Muscle of arm (tissue), 12 donors: ENCODE data around the gene OXT. TPM values are rescaled to one million over a fixed set of nuclear protein-coding genes. Genes with fewer than 3 reads are reported as not detected.

Experiments
- DNase-seq: peaks from one replicate; pipeline ENCODE4 v3.0.0-alpha.2; 2013
- polyA plus RNA-seq, 12 donors: library from polyadenylated mRNA; unstranded; fragments of 120-200 nt; gene quantifications; one replicate each; pipeline ENCODE4 v1.2.1, GENCODE V29; 2013; ENCODE audit not compliant: insufficient read length in 12 of 12

OXT gene
- polyA plus RNA-seq, 12 donors: 0.25 to 1.0 (median 0.44) TPM; not detected in 4

DNA sequence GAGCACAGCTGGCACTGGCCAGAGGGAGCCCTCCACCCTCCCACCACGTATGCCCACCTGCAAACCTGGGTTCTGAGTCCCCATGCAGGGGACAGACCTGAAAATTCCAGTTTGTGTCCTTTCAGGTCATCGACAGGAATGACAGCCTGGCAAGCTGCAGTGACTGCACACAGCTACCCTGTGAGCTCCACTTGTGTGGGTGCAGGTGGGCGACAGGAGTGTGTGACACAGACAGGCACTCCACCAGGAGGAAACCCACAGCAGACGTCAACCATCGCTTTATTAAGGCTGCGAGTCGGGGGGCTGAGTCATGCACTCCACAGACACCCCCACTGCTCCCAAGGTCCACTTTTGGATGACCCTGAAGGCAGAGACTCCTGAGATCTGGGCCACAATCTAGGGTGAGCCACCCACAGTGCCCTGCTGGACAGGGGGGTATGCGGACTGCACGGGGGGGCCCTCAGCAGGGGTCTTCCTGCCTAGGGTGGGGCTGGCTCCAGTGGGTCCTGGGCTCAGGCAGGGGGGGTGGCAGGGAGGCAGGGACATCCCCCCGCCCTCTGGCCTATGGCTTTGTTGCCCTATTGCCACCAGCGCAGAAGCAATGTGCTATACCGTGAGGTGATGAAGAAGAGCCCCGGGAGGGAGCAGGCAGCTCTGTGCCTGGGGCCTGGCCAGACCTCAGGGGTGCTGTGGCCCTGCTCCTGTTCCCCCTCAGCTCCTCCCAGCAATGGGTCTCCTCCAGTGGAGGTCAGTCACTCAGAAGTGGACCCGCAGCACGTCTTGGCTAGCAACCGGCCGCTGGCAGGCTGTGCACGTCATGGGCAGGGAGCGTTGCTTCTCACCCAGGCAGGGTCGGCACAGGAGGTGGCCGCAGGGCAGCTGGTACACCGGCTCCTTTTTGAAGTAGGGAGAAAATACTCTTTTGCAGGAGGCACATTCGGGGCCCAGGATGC lies 38.2 kb downstream of the OXT start:
- no peak for DNase-seq

DNA sequence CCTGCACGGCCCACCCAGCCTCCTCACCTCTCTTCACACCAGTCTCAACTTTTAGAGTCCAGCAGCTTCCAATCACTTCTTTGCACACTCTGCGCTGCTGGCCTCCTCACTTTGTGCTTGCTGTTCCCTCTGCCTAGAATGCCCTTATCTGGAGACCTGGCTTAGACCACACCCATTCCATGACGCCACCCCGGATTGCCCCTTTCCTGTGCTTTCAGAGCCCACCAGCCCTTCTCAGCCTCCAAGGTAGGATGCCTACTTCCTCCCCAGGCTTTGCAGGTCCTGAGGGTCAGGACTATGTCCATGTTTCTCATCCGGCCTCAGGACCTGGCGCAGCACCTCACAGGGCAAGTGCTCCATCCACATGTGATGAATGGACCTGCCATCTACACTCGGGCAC lies 40.1 kb downstream of the OXT start:
- no peak for DNase-seq

DNA sequence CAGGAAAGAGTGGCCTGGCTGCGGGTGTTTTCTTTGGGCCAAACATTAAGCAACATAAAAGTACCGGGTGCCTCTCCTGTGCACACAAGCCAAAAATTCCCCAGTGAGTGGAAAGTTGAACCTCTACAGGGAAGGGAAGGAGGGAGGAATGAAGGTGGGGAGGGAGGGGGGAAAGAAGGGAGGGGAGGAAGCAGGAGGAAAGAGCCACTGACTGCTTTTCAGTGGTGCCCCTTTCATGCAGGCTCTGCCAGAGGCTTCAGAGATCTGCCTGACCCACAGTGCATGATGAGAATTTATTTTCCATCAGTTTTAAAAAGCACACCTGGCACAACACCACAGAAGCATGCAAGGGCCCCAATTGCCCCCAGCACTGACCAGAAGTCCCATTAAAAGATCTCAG lies 40.6 kb downstream of the OXT start:
- DNase-seq: no peak

DNA sequence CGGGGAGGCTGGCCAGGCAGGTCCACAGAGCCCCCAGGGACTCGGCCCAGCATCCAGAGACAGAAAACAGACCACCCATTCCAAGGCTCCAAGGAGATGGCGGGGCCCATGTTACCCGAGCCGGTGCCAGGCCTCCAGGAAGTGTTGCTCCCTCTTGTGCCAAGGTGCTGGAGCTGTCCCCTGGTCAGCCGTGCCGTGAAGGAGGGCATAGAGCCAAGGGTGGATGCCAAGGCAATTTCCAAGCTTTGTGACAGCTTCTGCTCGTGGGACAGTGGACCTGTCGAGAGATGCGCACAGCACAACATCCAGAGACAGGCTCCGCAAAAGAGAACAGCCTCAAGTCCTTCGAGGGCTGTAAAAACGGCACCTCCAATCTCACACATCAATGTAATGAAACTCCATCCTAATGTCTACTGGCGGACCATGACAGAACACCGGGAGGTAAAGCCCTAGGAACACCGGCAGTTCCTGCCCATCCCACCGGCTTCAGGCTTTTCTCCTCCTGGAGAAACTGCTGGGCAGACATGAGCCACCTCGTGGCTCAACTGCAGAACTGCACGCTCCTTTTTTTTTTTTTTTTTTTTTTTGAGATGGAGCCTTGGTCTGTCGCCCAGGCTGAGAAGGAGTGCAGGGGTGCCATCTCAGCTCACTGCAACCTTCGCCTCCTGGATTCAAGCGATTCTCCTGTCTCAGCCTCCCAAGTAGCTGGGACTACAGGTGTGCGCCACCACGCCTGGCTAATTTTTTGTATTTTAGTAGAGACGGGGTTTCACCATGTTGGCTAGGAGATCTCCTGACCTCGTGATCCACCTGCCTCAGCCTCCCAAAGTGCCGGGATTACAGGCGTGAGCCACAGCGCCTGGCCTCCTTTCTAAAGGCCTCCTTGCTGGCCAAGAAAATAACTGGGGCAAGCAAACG lies 44.0 kb downstream of the OXT start:
- DNase-seq: peak; percentile 52

DNA sequence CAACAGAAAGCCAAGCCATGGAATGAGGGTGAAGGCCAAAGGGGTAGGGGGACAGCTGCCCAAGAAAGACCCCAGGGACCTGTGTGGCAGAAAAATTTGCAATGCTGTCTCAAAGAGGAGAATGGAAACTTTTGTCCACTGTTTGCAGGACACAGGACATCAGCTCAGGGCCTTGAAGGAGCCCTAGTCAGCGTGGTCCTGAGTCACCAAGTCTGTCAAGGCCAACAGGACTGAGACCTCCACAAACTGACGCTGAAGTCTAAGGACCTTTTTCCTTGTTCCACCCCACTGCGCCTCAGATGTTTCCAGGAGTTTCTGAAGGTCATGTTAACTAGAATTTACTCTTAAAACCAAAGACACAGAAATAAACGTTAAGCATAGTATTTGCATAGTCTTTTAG lies 44.9 kb downstream of the OXT start:
- DNase-seq: no peak

DNA sequence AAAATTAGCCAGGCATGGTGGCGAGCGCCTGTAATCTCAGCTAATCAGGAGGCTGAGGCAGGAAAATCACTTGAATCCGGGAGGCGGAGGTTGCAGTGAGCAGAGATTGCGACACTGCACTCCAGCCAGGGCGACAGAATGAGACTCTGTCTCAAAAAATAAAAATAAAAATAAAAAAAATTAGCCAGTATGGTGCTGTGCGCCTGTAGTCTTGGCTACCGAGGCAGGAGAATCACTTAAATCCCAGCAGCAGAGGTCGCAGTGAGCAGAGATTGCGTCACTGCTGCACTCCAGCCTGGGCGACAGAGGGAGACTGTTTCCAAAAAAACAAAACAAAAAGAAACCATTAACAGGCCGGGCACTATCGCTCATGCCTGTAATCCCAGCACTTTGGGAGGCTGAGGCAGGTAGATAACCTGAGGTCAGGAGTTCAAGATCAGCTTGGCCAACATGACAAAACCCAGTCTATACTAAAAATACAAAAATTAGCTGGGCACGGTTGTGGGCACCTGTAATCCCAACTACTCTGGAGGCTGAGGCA lies 46.5 kb downstream of the OXT start:
- DNase-seq: peak; percentile 66

DNA sequence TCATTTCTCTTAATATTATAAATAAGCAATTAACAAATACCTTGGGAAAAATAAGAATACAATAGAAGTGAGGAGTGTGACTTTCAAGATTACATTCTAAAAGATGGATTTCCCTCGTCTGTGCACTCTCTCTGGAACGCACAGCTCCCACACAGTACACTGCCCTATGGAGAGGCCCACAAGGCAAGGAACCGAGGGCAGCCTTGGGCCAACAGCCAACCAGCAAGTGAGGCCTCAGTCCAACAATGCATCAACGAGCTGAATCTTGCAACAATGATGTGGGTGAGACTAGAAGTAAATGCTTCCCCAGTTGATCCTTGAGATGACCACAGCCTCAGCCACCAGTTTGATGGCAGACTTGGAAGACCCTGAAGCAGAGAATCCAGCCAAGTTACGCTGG lies 47.6 kb downstream of the OXT start:
- DNase-seq: no peak

DNA sequence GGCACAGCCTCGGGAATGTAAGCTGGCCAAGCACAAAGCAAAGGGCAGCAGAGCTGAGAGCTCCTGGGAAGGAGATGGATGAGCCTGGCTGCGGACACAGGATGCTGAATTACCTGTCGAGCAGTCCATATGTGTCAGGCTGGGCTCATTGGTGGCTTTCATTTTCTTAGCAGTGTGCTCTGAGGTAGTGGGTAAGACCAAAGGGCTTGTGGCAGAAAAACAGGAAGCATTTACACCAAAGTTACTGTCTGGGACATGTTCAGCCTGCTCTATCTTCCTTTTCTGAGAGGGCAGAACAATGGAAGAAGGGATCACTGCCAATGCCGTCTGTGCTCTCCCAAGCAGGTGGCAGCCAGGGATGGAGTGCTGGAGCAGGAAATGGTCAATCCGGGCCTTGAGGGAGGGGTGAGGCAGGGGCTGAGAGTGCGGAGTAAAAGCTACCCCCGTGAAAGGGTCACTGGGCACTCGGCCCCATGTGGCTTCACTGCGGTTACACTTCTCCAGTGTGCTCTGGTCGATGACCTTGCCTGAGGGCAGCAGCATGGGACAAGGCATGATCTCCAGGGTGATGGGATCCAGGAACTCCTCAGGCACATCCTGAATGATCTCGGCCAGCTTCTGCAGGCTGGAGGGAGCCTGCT lies 50.0 kb downstream of the OXT start:
- DNase-seq: no peak

Other genes starting within 250 kb of the OXT start
- gene PCED1A, start 231.0 kb upstream of the OXT start, polyA plus RNA-seq: 10 to 100 TPM in 11 of 12 donors, not detected in 1; 17.5 to 41.8 (median 25.6) TPM
- gene VPS16, start 230.9 kb upstream of the OXT start, polyA plus RNA-seq: 10 to 100 TPM in 11 of 12 donors, not detected in 1; 18.9 to 53.6 (median 21.9) TPM
- gene PTPRA, start 198.1 kb upstream of the OXT start, polyA plus RNA-seq: 10 to 100 TPM in 11 of 12 donors, not detected in 1; 35.4 to 98.2 (median 56.6) TPM
- 1 to 10 TPM in 1 of 12 donors, under 1 TPM in 4, not detected in 7; 0.20 to 1.1 (median 0.35) TPM for gene GNRH2, start 28.0 kb upstream of the OXT start, polyA plus RNA-seq
- 10 to 100 TPM in 11 of 12 donors, not detected in 1; 23.0 to 38.0 (median 28.4) TPM for gene MRPS26, start 25.6 kb upstream of the OXT start, polyA plus RNA-seq
- under 1 TPM in 1 of 12 donors, not detected in 11; 0.24 TPM for gene AVP, start 13.1 kb downstream of the OXT start, polyA plus RNA-seq
- gene FASTKD5, start 88.2 kb downstream of the OXT start, polyA plus RNA-seq: 10 to 100 TPM in 8 of 12 donors, 1 to 10 TPM in 3, not detected in 1; 7.2 to 12.8 (median 11.3) TPM
- gene UBOX5, start 88.2 kb downstream of the OXT start, polyA plus RNA-seq: 10 to 100 TPM in 1 of 12 donors, 1 to 10 TPM in 10, not detected in 1; 6.2 to 12.3 (median 7.3) TPM
- gene LZTS3, start 101.9 kb downstream of the OXT start, polyA plus RNA-seq: 1 to 10 TPM in 11 of 12 donors, not detected in 1; 2.5 to 7.2 (median 3.0) TPM
- 10 to 100 TPM in 11 of 12 donors, not detected in 1; 20.3 to 39.3 (median 26.8) TPM for gene DDRGK1, start 133.1 kb downstream of the OXT start, polyA plus RNA-seq
- gene ITPA, start 137.9 kb downstream of the OXT start, polyA plus RNA-seq: 10 to 100 TPM in 11 of 12 donors, not detected in 1; 29.2 to 45.7 (median 37.5) TPM
- 1 to 10 TPM in 5 of 12 donors, under 1 TPM in 5, not detected in 2; 0.53 to 1.9 (median 0.95) TPM for gene SLC4A11, start 167.6 kb downstream of the OXT start, polyA plus RNA-seq